ENCODE data around the gene DUSP3.

Gene DUSP3

DNA sequence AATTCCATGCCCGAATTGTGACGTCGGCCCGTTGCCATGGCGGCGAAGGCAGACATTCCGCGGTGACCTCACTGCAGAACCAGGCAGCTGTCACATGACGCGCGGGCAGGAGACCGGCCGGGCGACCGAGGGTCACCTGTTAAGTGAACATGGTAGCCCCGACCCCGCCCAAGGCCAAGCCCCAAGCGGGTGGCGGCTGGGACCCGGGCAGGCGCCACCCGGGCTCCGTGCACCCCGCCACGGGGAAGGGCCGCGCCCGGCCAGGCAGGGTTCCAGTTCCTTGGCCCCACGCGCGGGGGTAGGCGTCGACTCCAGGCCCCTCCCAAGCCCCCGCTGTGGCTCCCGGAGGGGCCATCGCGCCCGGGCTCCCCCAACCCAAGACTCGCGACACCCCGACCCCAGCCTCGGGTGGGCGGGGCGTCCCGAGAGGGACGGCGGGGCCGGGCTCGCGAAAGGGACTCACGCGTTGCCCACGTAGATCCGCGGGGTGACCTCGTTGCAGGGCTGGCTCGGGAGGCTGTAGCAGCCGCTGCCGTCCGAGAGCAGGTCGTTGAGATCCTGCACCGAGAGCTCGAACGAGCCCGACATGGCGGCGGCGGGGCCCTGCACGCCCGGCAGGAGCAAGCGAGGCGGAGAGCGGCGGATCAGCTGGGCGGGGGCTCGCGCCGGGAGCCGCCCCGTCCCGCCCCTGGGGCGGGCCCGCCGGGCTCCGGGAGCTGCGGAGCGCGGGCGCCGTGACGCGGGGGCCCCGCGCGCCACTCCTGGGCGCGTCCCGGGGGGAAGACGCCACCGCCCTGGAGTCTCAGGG, at the start of gene DUSP3:
Gene DUSP3 (minus strand): TSS at position 641 of the 808 bp plus-strand sequence. CDS start 53 bp downstream, at position 588.
- peak; percentile 37 to 40 for DNase-seq (ENCODE audit: low read depth in 2 of 2)

DNA sequence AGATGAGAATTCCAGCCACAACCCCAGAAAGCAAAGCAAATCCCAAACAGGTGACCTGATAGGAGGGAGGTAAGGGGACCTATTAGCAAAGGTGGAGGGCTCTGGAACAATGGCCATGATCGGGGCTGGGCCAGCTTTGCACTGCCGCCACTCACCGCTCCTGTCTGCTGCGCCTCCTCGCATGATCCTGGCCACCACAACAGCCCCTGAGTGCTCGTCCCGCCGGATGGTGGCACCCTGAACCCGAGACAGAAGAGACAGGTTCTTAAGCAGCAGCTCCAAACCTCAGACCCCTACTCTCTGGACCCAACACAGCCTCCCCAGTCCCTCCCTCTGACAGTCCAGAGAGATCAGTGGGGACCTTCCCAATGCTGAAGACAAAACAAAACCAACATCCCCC, 48.8 kb upstream of the DUSP3 start:
- no peak for DNase-seq (ENCODE audit: low read depth in 2 of 2)

DNA sequence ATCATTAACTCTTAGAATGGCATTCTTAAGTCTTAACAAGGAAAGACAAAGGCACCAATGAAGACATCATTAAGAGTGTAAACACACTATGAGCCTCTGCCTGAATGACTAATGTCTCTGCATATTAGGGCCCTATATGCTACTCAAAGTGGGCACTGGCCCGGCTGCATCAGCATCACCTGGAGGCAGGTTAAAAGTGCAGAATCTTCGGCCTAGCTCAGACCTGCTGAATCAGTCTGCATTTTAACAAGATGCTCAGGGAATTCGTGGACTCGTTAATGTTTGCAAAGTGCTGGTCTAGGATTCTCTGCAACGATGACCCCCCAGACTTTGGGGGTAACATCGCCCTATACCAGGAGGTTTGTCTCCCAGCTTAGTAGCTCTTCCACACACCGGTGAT, 47.4 kb upstream of the DUSP3 start:
- no peak for DNase-seq (ENCODE audit: low read depth in 2 of 2)

DNA sequence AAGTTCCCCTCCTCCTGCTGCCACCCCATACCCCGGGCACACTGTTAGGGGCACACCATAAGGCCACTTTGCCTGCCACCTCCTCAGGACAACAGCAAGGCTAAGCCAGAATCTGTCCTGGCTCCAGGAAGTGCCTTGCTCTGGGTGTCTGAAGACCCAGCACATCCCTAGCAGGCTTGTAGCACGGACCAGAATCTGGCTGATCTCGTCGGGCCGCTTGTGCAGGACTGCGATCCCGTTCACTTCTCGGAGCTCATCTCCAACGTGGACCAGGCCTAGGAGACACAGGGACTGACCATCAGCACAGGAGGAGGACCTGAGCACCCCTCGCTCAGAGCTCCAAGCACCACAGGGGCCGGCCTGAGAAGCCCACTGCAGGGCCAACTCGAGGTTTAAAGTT, 46.8 kb upstream of the DUSP3 start:
- DNase-seq (ENCODE audit: low read depth in 2 of 2): no peak

DNA sequence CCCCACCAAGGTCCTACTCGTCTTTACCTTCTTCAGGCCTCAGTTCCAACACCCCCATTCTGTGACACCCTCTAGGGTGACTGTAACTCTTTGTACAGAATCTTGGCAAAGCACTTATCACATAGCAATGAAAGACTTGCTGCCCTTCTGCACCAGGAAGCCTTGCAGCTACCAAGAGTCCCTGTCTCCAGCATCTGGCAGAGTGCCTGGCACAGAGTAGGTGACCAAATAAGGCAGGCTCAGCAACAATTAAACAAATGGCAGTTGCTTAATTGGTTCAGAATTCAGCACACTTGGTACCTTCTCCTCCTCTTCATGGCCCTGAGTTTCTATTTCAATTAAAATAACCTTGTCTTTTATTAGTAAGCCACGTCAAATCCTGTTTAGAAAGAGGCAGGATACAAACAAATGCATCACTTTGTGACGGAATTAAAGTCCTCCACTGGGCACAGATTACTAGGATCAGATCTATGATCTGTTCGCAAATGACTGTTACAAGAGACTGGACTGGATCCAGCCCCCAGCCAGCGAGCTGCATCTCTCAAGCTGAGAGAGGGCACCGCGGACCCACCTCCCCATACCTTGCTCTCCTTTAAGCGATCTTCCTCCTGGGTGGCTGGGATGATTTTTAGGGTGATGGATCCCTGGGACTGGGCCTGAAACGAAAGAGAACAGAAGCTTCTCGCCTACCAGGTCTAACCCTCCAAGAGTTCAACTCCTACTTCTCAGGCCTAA, 44.7 kb upstream of the DUSP3 start:
- DNase-seq (ENCODE audit: low read depth in 2 of 2): no peak

DNA sequence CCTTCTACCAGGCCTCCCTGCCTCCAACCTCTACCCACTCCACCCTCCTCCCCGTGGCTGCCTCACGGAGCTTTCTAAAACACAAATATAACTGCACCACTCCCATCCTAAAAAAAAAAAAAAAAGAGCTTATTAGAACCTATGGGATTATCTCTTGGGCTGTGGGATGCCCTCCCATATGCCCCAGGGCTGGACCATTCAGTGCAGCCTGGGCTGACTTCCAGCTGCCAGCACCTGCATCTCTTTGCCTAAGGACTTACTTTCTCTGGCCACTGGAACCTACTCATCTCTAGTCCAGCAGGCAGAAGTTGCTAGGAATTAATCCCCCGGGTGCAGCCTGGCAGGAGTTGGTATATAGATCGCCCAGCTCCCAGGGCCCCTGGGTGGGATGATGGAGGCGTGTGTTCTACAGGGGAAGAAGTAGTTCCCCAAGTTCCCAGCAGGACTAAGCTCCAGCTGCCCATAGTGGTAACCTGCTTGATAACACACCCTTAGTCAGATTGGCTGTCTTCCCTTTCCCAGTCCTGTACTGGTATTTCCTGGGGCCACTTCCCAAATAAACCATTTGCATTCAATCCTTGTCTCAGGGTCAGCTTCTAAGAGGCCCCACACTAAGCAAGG, 43.9 kb upstream of the DUSP3 start:
- DNase-seq (ENCODE audit: low read depth in 2 of 2): no peak

DNA sequence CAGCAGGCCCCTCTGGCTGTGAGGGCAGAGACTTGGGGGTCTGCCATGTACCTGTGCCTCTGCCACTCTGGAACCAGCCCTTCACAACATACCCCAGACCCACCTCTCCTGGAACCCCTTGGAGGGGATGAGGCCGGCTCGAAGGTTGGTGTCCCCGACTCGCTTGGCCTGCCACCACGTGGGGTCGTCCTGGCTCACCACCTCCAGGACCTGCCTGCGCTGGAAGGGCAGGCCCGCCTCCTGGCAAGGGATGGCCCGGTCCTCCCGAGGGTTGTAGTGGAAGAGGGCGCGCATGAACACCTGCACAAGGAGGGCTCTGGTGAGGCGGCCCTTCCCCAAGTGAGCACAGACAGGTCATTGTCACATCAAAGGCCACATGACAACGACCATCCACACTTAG, 42.0 kb upstream of the DUSP3 start:
- no peak for DNase-seq (ENCODE audit: low read depth in 2 of 2)

DNA sequence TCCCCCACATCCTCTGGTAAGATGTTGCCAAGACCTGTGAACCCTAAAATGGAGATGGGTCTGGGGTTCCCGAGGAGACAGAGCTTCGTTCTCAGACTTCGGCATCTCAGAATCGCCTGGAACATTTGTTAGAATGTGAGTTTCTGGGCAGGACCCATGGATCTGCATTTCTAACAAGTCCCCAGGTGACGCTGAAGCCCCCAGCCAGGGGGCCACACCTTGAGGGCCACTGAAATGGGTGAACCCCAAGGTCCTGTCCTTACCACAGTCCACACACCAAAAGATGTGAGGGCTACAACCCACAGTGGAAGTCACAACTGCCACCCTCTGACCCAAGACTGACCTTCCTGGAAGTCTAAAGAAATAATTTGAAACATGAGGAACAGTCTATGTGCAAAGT, 40.2 kb upstream of the DUSP3 start:
- DNase-seq (ENCODE audit: low read depth in 2 of 2): no peak

DNA sequence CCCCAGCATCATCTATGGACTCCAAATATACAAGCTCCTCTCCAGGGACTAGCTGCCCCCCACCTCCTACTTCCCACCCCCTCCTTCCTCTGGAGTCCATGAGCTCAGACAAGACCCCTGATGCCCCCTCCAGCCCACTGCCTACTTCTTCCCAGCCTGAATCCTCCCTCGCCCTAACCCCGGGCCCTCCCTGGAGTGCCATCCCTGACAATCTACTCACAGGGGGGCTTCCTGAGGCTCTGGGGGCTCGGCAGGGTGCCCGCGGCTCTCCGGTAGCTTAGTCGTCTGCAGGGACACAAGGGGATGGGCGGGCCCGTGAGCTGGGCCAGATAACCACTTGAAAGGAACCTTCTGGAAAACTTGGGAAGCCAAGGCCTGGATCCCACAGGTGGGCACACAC, 39.0 kb upstream of the DUSP3 start:
- no peak for DNase-seq (ENCODE audit: low read depth in 2 of 2)

DNA sequence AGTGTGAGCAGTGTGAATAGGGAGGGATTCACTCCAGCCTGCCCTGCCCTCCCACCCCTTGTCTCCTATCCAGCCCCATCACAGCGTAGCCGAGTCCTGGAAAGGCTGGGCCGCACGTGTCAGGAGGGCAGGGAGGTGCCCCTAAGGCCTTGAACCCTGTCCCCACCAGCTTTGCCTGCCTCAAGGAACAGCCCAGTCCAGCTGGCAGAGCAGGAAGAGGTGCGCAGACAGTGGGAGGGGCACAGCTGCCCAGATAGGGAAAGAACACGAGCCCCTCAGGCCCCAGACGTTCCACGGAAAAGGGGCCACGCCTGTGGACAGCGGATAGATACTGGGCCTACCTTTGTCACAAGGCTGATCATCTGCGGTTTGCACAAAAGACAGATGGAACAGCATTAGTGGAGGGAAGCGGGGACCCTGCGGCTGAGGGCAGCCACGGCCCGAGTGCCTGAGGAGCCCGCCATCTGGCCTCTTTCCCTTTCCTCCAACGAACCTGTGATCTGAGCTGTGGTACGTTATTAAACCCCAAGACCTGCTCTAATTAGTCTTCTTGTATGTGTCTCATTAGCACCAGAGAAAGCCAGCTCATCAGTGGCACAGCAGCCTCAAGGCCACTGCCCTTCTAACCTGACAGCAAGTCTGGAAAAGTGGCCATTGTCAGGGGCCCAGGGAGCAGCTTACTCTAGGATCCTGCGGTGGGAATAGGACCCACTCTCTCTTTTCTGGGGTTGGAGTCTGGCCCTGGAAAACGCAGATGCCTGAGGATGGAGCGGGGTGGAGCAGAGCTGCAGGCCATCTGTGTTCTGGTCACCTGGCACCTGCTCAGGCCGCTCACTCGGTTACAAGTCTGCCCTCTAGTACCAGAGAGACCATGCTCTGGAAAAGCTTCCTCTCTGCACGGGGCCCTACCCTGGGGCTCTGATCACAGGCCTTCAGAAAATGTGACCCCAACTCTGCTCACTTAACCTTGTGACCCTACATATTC, 37.9 kb upstream of the DUSP3 start:
- DNase-seq (ENCODE audit: low read depth in 2 of 2): no peak

DNA sequence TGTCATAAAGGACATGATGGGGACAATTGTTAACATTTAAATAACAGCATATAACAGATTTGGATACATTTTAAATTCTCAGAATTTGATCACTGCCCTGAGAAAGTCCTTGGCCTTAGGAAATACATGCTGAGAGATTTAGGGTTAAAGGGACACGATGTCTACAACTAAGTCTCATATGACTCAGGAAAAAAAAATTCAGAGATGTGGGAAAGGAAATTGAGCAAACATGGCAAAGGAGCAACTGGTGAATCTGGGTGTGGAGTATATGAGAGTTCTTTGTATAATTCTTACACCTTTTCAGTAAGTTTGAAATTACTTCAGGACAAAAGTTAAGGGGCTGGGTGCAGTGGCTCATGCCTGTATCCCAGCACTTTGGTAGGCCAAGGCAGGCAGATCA, 35.9 kb upstream of the DUSP3 start:
- no peak for DNase-seq (ENCODE audit: low read depth in 2 of 2)

DNA sequence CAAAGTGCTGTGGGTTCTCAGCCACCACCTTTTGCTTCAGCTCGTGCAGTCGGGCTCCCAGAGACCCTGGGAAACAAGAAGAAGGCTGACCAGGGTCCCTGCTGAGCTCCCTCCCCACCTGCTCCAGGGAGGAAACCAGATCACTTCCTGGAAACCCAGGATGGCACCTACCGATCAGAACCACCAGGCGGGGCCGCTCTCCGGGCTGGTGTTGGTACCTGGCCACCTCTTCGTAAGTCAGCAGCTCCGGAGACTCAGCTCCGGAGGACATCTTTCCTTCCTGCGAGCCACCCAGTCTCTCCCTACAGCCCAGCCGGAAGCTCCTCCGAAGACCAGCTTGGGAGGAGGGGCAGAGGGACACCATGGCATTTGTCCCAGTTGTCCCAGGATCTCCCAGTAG, 35.2 kb upstream of the DUSP3 start:
- no peak for DNase-seq (ENCODE audit: low read depth in 2 of 2)

DNA sequence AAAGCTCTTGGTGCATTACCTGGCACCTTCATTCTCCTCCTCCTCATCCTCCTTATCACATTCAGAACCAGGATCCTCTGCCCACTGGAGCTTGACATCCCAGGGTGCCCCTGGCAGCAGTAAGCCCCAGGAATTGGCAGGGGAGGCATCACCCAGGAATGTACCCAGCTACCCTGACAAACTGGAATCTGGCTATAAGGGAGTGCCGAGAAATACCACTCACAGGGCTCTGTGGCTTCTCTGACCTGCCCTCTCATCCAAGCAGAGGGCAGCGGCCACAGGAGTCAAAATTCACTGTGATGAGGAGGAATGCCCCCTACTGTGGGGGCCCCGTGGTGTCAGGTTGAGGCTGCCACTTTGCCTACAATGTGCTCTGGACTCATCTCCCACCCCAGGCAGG, 34.6 kb upstream of the DUSP3 start:
- no peak for DNase-seq (ENCODE audit: low read depth in 2 of 2)

DNA sequence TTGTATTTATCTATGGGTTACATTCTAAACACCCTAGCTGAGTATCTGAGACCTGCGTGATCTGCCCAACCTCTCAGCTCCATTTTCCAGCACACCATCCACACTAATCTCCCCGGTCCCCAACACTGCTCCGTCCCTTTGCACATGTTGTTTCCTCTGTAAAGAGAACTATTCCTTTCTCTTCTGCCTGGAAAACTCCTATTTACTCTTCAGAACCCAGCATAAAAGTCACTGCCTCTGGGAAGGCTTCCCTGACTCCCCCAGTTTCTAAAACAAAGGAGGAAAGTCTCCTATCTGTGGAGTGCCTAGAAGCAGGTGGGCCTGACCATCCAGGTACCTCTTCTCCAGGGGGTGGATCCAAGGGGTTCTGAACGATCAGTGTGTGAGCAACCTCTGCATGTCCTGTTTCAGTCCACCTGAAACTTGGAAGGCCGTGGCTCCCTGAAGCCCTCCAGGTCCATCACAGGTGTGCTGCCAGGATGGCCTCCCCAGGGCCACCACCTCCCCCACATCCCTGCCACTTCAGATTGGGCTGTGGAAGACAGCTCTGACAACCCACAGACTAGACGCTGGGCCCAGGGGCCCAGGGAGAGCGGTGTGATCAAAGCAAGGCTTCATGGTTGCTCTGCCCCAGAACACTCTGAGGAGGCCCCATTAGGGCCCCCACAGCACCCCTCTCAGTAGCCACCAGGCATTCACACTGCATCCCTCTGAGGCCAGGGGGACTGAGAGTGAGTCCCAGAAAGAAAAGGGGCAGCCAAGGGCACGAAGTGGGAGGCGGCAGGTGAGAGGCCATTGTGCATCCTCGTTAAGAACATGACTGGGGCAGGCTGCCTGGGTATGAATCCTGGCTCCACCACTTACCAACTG, 33.9 kb upstream of the DUSP3 start:
- no peak for DNase-seq (ENCODE audit: low read depth in 2 of 2)

DNA sequence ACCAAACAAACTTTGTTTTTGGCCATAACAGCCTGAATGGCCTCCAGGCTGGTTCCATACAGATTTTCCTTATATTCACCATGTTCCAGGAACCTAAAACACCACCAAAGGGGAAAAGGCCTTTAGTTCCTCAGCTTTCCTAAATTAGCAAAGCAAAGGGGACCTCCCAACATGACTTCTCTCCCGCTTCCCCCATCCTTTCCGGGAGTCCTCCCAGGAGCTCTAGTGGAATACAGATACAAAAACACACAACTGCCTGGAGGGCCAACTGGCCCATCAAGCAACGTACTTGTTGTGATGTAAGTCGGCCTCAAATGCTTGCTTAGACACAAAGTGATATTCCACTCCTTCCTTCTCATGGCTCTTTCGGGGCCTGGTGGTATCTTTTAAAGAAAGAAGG, 32.0 kb upstream of the DUSP3 start:
- DNase-seq (ENCODE audit: low read depth in 2 of 2): no peak

DNA sequence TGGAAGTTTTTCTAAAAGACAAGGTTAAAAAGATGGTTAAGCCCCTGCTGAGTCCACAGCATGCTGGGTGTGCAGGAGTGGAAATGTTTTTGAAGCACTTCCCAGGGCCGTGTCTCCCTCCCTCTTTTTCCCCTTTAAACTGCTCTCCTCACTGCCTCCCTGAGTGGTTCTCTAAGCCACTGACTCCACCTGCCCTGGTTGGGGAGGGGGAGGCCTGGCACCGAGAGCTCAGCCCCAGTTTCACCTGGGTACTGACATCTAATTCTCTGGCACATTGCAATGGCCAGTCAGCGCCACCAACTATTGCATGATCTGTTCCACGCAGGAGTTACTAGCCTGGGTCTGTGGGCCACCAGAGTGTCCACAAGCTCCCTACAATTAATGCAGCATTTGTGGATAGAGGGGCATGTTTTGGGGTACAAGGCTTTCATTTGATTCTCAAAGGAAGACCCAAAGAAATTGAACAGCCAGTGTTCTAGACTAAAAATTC, 31.5 kb upstream of the DUSP3 start:
- DNase-seq (ENCODE audit: low read depth in 2 of 2): no peak

DNA sequence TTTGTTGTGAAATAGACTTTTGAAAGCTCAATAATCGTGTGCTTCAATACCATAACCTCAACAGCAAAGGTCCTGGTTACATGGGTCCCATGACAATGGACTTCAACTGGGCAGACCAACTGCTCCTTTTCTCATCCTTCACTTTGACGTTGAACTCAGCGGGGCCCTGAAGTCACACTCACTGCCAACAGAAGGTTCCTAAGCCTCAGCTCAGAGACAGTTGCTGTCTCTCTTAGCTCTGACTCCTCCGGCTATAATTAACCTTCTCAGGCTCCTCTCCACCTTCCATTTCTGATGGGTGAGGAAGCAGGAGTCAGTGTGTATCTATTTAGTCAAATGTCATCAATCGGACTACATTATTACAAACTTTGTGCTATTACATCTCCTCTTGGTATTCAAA, 30.3 kb upstream of the DUSP3 start:
- DNase-seq (ENCODE audit: low read depth in 2 of 2): no peak

DNA sequence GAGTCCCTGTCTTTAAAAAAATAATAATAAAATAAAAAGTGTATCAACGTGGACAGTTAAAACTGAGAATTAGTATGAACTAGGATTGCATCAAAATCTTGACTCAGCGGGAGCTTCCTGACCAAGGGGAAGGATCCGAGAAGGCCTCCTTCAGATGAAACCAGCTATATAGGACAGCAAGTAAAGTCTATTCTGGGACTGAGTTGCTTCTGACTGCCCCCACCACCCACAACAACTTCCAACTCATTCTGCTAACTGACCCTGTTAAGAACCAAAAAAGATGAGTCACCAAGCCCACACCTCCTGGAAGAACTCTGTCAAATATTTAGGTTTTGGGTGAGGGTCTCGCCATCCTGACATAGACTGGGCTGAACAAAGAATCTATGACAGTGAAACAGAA, 29.3 kb upstream of the DUSP3 start:
- no peak for DNase-seq (ENCODE audit: low read depth in 2 of 2)

DNA sequence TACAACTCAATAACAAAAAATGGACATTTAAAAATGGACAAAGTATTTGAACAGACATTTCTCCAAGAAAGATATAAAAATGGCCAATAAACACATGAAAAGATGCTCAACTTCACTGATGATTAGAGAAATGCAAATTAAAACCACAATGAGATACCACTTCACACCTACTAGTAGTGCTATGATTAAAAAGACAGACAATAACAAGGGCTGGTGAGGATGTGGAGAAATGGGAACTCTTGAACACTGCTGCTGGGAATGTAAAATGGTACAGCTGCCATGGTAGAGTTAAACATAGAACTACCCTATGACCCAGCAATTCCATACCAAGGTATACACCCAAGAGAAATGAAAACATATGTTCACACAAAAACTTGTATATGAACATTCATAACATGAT, 26.3 kb upstream of the DUSP3 start:
- DNase-seq (ENCODE audit: low read depth in 2 of 2): no peak

DNA sequence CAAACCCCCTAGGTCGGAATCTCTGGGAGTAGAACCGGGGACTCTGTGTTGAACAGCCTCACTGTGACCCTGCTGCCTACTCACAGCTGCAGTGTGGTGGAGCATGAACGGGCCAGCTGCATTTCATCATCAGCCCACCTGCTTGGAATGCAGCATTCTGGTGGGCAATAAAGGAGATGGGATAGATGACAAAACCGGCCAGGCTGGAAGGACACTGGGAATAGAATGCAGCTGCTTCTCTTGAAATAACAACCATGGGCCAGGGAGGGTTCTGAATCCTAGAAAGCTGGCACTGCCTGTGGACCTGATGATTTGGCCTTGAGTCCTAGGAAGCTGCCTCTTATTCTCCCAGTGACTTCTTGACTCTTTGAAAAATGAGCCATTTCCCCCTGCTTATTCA, 25.0 kb upstream of the DUSP3 start:
- DNase-seq (ENCODE audit: low read depth in 2 of 2): no peak

DNA sequence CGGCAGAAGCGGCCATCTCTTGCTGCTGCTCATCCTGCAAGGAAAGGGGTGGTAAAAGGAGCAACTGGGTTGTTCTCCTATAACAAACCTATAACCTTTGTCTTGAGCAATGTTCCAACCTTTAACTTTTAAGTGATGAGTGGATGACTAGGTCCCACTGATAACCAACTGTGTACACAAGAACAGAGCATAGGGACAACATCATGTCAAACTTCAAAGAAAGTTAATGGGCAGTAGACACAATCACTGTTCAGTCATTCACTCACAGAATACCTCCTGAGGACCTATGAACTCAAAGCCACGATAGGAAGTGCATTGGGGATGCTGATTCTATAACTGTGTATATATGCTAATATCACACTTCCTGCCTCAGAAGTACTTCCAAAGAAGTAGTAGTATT, 23.1 kb upstream of the DUSP3 start:
- no peak for DNase-seq (ENCODE audit: low read depth in 2 of 2)

Measured in stimulated activated CD8-positive, alpha-beta memory T cell treated with anti-CD3 and anti-CD28 coated beads, Interleukin-7, amount 100 ng/mL, for 1 hour (primary cell).